Bronchial epithelial cell (primary cell): ENCODE data around the gene IREB2. TPM values are rescaled to one million over a fixed set of nuclear protein-coding genes. Genes with fewer than 3 reads are reported as not detected.

ENCODE experiments used
- DNase-seq: peaks from one replicate; pipeline ENCODE4 v3.0.0-alpha.2; 2010; ENCODE audit warnings: low read depth
- FAIRE-seq: peaks from 2 replicates; lab custom pipeline; 2011; peaks lifted over from hg19 to GRCh38; lab: Jason Lieb, UNC
- H3K27me3 ChIP-seq: 2 replicates; pipeline ENCODE4 v1.5.1; 2011; ENCODE audit warnings: low read length; ENCODE audit not compliant: control insufficient read depth, insufficient read depth
- H3K36me3 ChIP-seq: 2 replicates; pipeline ENCODE4 v1.5.1; 2011; ENCODE audit warnings: low read length; ENCODE audit not compliant: control insufficient read depth, insufficient read depth
- H3K4me3 ChIP-seq: 2 replicates; pipeline ENCODE4 v1.5.1; 2011; ENCODE audit warnings: mild to moderate bottlenecking, low read depth, low read length, control low read depth
- total RNA-seq: library from RNA; depleted of rRNA; stranded (reverse); fragments of >200 nt; gene quantifications from 2 replicates; pipeline ENCODE4 v1.2.1, GENCODE V29; 2014
- TF ChIP-seq, protein P1 (sequence below): IDR thresholded peaks from 2 replicates; pipeline ENCODE4 v1.5.1; 2011; ENCODE audit warnings: mild to moderate bottlenecking, moderate library complexity, low read length, control low read depth, inconsistent platforms; ENCODE audit not compliant: insufficient read depth, severe bottlenecking

IREB2 gene
- 12.6 and 16.4 TPM in 2 replicates for total RNA-seq

DNA sequence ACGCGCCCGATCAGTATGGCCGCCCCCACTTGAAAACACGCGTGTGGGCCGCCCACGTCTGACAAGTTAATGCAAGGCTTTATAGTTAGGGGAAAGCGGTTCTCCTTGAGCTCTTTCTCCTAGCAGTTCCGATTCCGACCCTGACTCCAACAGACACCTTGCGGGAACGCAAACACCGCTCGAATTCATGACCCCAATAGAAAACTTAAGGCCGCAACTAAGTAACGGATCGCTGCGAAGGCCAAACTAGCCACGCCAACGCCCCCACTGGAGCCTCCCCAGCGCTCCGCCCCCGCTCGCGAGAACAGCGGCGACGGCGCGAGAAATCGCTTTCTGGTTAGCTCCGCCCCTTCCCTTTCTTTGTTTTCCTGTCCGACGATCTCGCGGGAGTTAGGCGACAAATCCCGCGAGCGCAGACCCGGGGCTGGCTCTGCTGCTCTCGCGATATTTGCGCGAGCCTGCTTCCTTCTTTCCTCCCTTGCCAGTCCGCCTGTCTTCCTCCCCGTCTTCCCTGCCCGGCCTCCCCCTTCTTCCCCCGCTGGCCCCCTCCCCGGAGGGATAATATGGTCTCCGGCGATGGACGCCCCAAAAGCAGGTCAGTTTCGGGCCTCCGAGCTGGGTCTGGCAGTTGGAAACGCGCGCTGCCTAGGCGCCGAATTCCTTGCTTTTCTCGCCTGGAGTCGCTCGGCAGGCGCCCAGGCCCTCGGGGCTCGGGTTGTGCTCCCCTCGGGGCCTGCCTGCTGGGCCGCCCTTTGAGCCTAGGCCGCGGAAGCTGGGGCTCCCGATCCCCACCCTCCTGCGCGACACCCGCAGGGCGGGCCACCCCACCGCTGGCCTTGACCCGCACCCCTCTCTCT, at the start of gene IREB2:
Gene IREB2 (plus strand): TSS at position 455 of the 857 bp plus-strand sequence. CDS start 122 bp downstream, at position 577.
- DNase-seq (peak; percentile 90), FAIRE-seq (no peak)
- no peaks in the 10 kb centered on the region for H3K27me3 ChIP-seq
- H3K4me3 ChIP-seq = peak within 1 kb of the TSS; percentile 100
- peaks cover 1% of the 10 kb centered on the region for H3K36me3 ChIP-seq
- TF ChIP-seq, protein P1, sequence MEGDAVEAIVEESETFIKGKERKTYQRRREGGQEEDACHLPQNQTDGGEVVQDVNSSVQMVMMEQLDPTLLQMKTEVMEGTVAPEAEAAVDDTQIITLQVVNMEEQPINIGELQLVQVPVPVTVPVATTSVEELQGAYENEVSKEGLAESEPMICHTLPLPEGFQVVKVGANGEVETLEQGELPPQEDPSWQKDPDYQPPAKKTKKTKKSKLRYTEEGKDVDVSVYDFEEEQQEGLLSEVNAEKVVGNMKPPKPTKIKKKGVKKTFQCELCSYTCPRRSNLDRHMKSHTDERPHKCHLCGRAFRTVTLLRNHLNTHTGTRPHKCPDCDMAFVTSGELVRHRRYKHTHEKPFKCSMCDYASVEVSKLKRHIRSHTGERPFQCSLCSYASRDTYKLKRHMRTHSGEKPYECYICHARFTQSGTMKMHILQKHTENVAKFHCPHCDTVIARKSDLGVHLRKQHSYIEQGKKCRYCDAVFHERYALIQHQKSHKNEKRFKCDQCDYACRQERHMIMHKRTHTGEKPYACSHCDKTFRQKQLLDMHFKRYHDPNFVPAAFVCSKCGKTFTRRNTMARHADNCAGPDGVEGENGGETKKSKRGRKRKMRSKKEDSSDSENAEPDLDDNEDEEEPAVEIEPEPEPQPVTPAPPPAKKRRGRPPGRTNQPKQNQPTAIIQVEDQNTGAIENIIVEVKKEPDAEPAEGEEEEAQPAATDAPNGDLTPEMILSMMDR = no peak

DNA sequence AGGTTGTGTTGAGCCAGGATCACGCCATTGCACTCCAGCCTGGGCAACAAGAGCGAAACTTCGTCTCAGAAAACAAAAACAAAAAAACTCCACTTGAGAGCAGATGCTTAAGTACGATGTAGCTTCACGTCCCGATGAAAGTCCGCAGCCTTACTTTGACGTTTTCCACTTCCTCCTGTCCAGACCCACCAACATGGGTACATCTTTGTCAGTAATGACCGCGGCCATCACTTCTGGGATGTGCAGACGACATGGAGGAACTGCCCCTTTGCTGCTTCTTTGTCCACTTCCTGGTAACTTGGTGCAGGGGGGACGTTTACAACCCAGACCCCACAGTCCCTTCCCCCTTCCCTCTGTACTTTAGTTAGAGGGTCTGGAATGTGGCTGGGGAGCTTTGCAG, 49.2 kb upstream of the IREB2 start:
- H3K36me3 ChIP-seq = no peaks in the 10 kb centered on the region
- TF ChIP-seq, protein P1 = no peak
- peaks cover 8% of the 10 kb centered on the region for H3K27me3 ChIP-seq
- FAIRE-seq = no peak
- no peak for DNase-seq
- no peak overlapping the region for H3K4me3 ChIP-seq

- no peak for FAIRE-seq
- no peak for DNase-seq
- TF ChIP-seq, protein P1 = no peak
These were observed 48.7 kb upstream of the IREB2 start for GRCh38 chr15:78389322-78389721.

DNA sequence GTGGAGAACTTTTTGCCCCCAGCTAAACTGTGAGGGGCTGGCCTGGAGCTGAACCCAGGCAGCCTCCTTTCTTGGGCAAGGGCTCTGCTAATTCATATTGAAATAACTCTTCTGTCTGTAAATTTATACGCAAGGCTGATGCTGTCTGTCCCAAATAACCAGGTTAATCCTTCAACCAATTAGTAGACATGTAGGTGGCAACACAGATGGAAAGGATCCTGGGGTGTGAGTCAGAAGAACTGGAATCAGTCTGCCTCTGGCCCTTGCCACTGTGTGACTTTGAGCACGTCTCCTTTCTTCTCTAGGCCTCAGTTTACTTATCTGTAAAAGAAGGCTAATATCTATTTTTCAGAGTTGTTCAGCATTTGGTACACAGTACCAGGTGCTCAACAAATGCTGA, 48.3 kb upstream of the IREB2 start:
- TF ChIP-seq, protein P1 = no peak
- FAIRE-seq (no peak), DNase-seq (no peak)
- H3K27me3 ChIP-seq = peaks cover 6% of the 10 kb centered on the region
- H3K4me3 ChIP-seq = no peak overlapping the region
- no peaks in the 10 kb centered on the region for H3K36me3 ChIP-seq

More at GRCh38 chr15:78389322-78389721, 48.7 kb upstream of the IREB2 start:
- Histone ChIP-seq H3K27me3 (peaks cover 8% of the 10 kb centered on the region), H3K4me3 (no peak overlapping the region), H3K36me3 (no peaks in the 10 kb centered on the region)

GRCh38 chr15:78390242-78390641, 47.8 kb upstream of the IREB2 start:
- no peak for FAIRE-seq
- Histone ChIP-seq H3K27me3 (peaks cover 5% of the 10 kb centered on the region), H3K36me3 (no peaks in the 10 kb centered on the region), H3K4me3 (no peak overlapping the region)
- TF ChIP-seq, protein P1 = no peak
- DNase-seq = no peak
